ENCODE measurements around the gene FSD2.

Gene FSD2

GRCh38 chr15:82764740-82765139 is 41.1 kb downstream of the FSD2 start:
- no peaks in the 10 kb centered on the region; the same call in 1 of the 2 replicates for H3F3A ChIP-seq (ENCODE audit: control insufficient read depth, insufficient read depth)
- H3K9me3 ChIP-seq (ENCODE audit: control insufficient read depth, insufficient read depth, low read length) = no peaks in the 10 kb centered on the region
- no peak overlapping the region for H3K4me2 ChIP-seq (ENCODE audit: low read length)
- peaks cover 47% of the 10 kb centered on the region for H3K36me3 ChIP-seq (ENCODE audit: control insufficient read depth, low read length)
- H3K79me2 ChIP-seq (ENCODE audit: control insufficient read depth, low read length) = peaks cover 8% of the 10 kb centered on the region; the same call in 1 of the 2 replicates
- H3K27me3 ChIP-seq (ENCODE audit: control insufficient read depth, low read length) = no peaks in the 10 kb centered on the region
- no peak overlapping the region for H3K27ac ChIP-seq (ENCODE audit: low read depth, low read length)
- H3K4me3 ChIP-seq (ENCODE audit: low read length) = no peak overlapping the region
- H3K4me1 ChIP-seq (ENCODE audit: control insufficient read depth, low read length) = peaks cover 14% of the 10 kb centered on the region
- TF ChIP-seq CTCF (IDR thresholded peaks at IDR 0.05; ENCODE audit: low read depth, low read length, poor library complexity, severe bottlenecking) (no peak), EZH2phosphoT487 (IDR thresholded peaks at IDR 0.05; ENCODE audit: borderline replicate concordance, low read length) (no peak)
- H4K20me1 ChIP-seq (ENCODE audit: control insufficient read depth, insufficient read depth, low read depth, low read length) = peaks cover 5% of the 10 kb centered on the region; the same call in 1 of the 2 replicates
- no peaks in the 10 kb centered on the region for H3K9me2 ChIP-seq (replicated peaks; ENCODE audit: control insufficient read depth, low read length)

GRCh38 chr15:82764117-82764490 is 41.8 kb downstream of the FSD2 start:
- H3K4me2 ChIP-seq (ENCODE audit: low read length) = no peak overlapping the region
- no peaks in the 10 kb centered on the region; the same call in 1 of the 2 replicates for H3F3A ChIP-seq (ENCODE audit: control insufficient read depth, insufficient read depth)
- TF ChIP-seq CTCF (IDR thresholded peaks at IDR 0.05; ENCODE audit: low read depth, low read length, poor library complexity, severe bottlenecking) (no peak), EZH2phosphoT487 (IDR thresholded peaks at IDR 0.05; ENCODE audit: borderline replicate concordance, low read length) (no peak)
- no peaks in the 10 kb centered on the region for H3K27me3 ChIP-seq (ENCODE audit: control insufficient read depth, low read length)
- H3K4me1 ChIP-seq (ENCODE audit: control insufficient read depth, low read length) = peaks cover 14% of the 10 kb centered on the region
- H3K4me3 ChIP-seq (ENCODE audit: low read length) = no peak overlapping the region
- H3K79me2 ChIP-seq (ENCODE audit: control insufficient read depth, low read length) = peaks cover 8% of the 10 kb centered on the region; the same call in 1 of the 2 replicates
- H4K20me1 ChIP-seq (ENCODE audit: control insufficient read depth, insufficient read depth, low read depth, low read length) = peaks cover 5% of the 10 kb centered on the region; the same call in 1 of the 2 replicates
- no peak overlapping the region for H3K27ac ChIP-seq (ENCODE audit: low read depth, low read length)
- H3K9me3 ChIP-seq (ENCODE audit: control insufficient read depth, insufficient read depth, low read length) = no peaks in the 10 kb centered on the region
- H3K36me3 ChIP-seq (ENCODE audit: control insufficient read depth, low read length) = peaks cover 50% of the 10 kb centered on the region
- no peaks in the 10 kb centered on the region for H3K9me2 ChIP-seq (replicated peaks; ENCODE audit: control insufficient read depth, low read length)

GRCh38 chr15:82763361-82764116 is 42.3 kb downstream of the FSD2 start:
- Histone ChIP-seq H3F3A (ENCODE audit: control insufficient read depth, insufficient read depth) (no peaks in the 10 kb centered on the region; the same call in 1 of the 2 replicates), H3K4me2 (ENCODE audit: low read length) (no peak overlapping the region), H3K36me3 (ENCODE audit: control insufficient read depth, low read length) (peaks cover 55% of the 10 kb centered on the region), H3K27me3 (ENCODE audit: control insufficient read depth, low read length) (no peaks in the 10 kb centered on the region), H3K4me1 (ENCODE audit: control insufficient read depth, low read length) (peaks cover 14% of the 10 kb centered on the region), H3K27ac (ENCODE audit: low read depth, low read length) (no peak overlapping the region), H3K79me2 (ENCODE audit: control insufficient read depth, low read length) (peaks cover 11% of the 10 kb centered on the region; the same call in 1 of the 2 replicates), H4K20me1 (ENCODE audit: control insufficient read depth, insufficient read depth, low read depth, low read length) (peaks cover 5% of the 10 kb centered on the region; the same call in 1 of the 2 replicates), H3K9me3 (ENCODE audit: control insufficient read depth, insufficient read depth, low read length) (no peaks in the 10 kb centered on the region), H3K4me3 (ENCODE audit: low read length) (no peak overlapping the region), H3K9me2 (replicated peaks; ENCODE audit: control insufficient read depth, low read length) (no peaks in the 10 kb centered on the region)
- TF ChIP-seq EZH2phosphoT487 (IDR thresholded peaks at IDR 0.05; ENCODE audit: borderline replicate concordance, low read length) = no peak
- no peak for TF ChIP-seq CTCF (IDR thresholded peaks at IDR 0.05; ENCODE audit: low read depth, low read length, poor library complexity, severe bottlenecking)

All from DOHH2 (cell line).